Measurements from ENCODE around the gene TFB1M.
"Not testable (repeated sequence)": the region's sequence is repeated elsewhere in the genome, so short reads cannot be mapped to it uniquely, and the experiment has no call there.

TFB1M gene

GRCh38 chr6:155292711-155293110 lies 21.6 kb downstream of the TFB1M start:
- DNase-seq: no peak

- DNase-seq: no peak
Observed at GRCh38 chr6:155291291-155291690, 23.0 kb downstream of the TFB1M start.

GRCh38 chr6:155290491-155290890 lies 23.8 kb downstream of the TFB1M start:
- no peak for DNase-seq

- DNase-seq: no peak
Observed at GRCh38 chr6:155287762-155288161, 26.5 kb downstream of the TFB1M start.

- DNase-seq: no peak
Observed at GRCh38 chr6:155284775-155285174, 29.5 kb downstream of the TFB1M start.

GRCh38 chr6:155278319-155279049 lies 35.8 kb downstream of the TFB1M start:
- DNase-seq: no peak

- DNase-seq: no peak
Observed at GRCh38 chr6:155276638-155277037, 37.6 kb downstream of the TFB1M start.

- DNase-seq: no peak
Observed at GRCh38 chr6:155275808-155276480, 38.3 kb downstream of the TFB1M start.

GRCh38 chr6:155274533-155274932 lies 39.8 kb downstream of the TFB1M start:
- DNase-seq: no peak

GRCh38 chr6:155274106-155274505 lies 40.2 kb downstream of the TFB1M start:
- DNase-seq: no peak

GRCh38 chr6:155273431-155273830 lies 40.9 kb downstream of the TFB1M start:
- DNase-seq: no peak

GRCh38 chr6:155272353-155273232 lies 41.7 kb downstream of the TFB1M start:
- no peak for DNase-seq

GRCh38 chr6:155271145-155271544 lies 43.1 kb downstream of the TFB1M start:
- no peak for DNase-seq

GRCh38 chr6:155270561-155271091 lies 43.7 kb downstream of the TFB1M start:
- DNase-seq: no peak

- DNase-seq: no peak
Observed at GRCh38 chr6:155269765-155270164, 44.5 kb downstream of the TFB1M start.

- DNase-seq: not testable (repeated sequence)
Observed at GRCh38 chr6:155268088-155268867, 46.0 kb downstream of the TFB1M start.

- DNase-seq: no peak
Observed at GRCh38 chr6:155267411-155267810, 46.9 kb downstream of the TFB1M start.

GRCh38 chr6:155265843-155266535 lies 48.3 kb downstream of the TFB1M start:
- DNase-seq: no peak

GRCh38 chr6:155264693-155265320 lies 49.5 kb downstream of the TFB1M start:
- DNase-seq: no peak

GRCh38 chr6:155263373-155264063 lies 50.8 kb downstream of the TFB1M start, which contains the start of gene CLDN20:
TSS of gene CLDN20 (plus strand) at chr6:155264013. CDS start at chr6:155275720, 11,707 bp downstream.
- no peak for DNase-seq

- no peak for DNase-seq
Observed at GRCh38 chr6:155262655-155263054, 51.6 kb downstream of the TFB1M start.

Measured in KG1 (cell line).